Measurements from ENCODE around the gene DGUOK. TPM values are rescaled to one million over a fixed set of nuclear protein-coding genes. Genes with fewer than 3 reads are reported as not detected.
A peak's percentile ranks its signal among the peaks of the same experiment; 100 is the strongest.
"Not testable (repeated sequence)": the region's sequence is repeated elsewhere in the genome, so short reads cannot be mapped to it uniquely, and the experiment has no call there.

Gene DGUOK
- total RNA-seq, 1 donor from 2014 or later, result 98.0 TPM

DNA sequence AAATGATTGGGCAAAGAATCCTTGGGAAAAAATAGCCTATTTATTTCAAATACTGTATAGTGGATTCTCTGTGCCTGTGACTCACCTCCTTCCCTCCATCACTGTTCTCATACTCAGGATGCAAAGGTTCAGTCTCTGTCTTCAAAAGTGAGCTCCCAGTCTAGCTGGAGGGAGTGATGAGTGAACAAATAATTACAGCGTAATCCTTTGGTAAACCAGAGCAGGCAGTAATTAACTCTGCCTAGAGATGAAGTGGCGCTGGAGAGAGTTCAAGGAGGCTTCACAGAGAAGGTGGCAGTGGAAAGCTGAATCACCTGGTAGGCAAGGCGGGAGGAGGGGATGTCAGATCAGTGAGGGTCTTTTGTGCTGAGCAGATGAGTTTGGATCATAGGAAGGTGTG is 6.5 kb downstream of the DGUOK start:
- no peak for DNase-seq (ENCODE audit: low spot score)
- H3K4me1 Mint-ChIP-seq (ENCODE audit: low read depth), result peaks cover 70% of the 10 kb centered on the region
- intact Hi-C loops (cut with micrococcal nuclease), result no loop called here
- no peak overlapping the region for H3K4me3 Mint-ChIP-seq
- peak overlapping the region; percentile 61 for H3K27ac Mint-ChIP-seq
- H3K27me3 Mint-ChIP-seq (ENCODE audit: insufficient read depth), result no peaks in the 10 kb centered on the region
- peaks cover 48% of the 10 kb centered on the region for H3K36me3 Mint-ChIP-seq (ENCODE audit: low read depth)
- no peaks in the 10 kb centered on the region for H3K9me3 Mint-ChIP-seq

DNA sequence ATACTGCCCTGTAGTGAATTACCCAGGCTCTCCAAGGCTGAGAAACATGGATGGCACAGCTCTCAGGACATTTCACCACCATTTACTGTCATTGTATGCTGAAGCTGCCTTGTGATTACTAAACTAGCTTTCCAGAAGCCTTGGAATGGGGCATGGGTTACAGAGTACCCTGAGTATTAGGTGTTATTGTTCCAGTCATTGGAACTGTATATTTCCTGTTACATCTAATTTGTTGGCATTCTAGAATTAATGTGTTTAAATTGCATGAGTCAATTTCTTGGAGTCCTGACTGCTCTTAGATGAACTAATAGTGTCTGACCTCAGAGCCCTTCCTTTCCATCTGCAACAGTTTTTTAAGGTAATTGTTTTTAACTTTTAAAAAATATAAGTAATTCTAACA is 9.0 kb downstream of the DGUOK start:
- H3K4me3 Mint-ChIP-seq, result no peak overlapping the region
- H3K36me3 Mint-ChIP-seq (ENCODE audit: low read depth), result peaks cover 46% of the 10 kb centered on the region
- DNase-seq (ENCODE audit: low spot score), result no peak
- H3K9me3 Mint-ChIP-seq, result no peaks in the 10 kb centered on the region
- peaks cover 72% of the 10 kb centered on the region for H3K4me1 Mint-ChIP-seq (ENCODE audit: low read depth)
- H3K27ac Mint-ChIP-seq, result no peak overlapping the region
- intact Hi-C loops (cut with micrococcal nuclease), result no loop called here
- H3K27me3 Mint-ChIP-seq (ENCODE audit: insufficient read depth), result no peaks in the 10 kb centered on the region

DNA sequence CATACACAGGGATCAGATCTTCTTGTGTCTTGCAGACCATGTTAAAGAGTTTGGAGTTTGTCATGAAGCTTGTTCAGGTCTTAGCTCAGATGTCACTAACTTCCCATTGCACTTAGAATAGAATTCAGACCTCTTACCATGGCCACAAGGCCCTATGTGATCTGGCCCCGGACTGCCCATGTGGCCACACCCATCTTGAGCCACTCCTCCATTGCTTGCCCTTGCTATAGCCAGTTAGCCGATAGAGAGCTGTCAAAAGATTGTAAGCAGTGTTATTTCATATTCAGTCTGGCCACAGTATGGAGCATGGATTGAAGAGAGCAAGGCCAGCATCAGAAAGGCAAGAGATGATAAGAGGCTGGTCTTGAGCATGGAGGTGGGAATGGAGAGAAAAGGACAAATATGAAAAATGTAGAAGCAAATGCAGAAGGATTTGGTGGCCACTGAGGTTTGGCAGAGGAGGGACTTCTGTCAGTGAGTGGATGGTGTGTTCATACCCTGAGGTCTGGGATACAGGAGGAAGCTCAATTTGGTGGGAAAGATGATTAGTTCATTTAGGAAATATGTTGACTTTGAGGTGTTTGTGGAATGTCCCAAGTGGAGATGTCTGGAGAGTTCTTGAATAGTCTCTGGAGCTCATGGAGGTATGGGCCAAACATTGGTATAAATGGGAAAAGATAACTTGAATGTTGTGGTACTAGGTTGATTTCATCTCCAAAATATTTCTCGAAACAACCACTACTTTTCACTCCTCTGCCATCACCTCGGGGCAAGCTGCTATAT is 10.6 kb downstream of the DGUOK start:
- intact Hi-C loops (cut with micrococcal nuclease), result no loop called here
- Mint-ChIP-seq H3K27ac (no peak overlapping the region), H3K4me3 (no peak overlapping the region), H3K4me1 (ENCODE audit: low read depth) (peaks cover 69% of the 10 kb centered on the region), H3K36me3 (ENCODE audit: low read depth) (peaks cover 49% of the 10 kb centered on the region), H3K27me3 (ENCODE audit: insufficient read depth) (no peaks in the 10 kb centered on the region), H3K9me3 (no peaks in the 10 kb centered on the region)
- DNase-seq (ENCODE audit: low spot score), result no peak

DNA sequence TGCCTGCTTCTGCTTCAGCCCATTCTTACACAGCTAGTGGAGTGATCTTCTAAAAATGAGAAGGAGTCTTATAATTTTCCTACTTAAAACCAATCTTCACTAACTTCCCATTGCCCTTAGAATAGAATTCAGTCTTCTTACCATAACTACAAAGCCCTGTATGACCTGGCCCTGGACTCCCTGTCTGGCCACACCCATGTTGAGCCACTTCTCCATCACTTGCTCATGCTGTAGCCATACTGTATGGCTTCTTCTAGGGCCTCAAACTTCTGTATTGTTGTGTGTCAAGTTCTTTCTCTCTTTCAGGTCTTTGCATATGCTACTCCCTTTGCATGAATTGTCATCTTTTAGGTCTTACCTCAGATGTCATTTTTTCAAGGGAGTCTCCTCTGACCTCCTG is 11.2 kb downstream of the DGUOK start:
- Mint-ChIP-seq H3K36me3 (ENCODE audit: low read depth) (peaks cover 53% of the 10 kb centered on the region), H3K4me3 (no peak overlapping the region), H3K9me3 (no peaks in the 10 kb centered on the region), H3K4me1 (ENCODE audit: low read depth) (peaks cover 69% of the 10 kb centered on the region), H3K27ac (no peak overlapping the region), H3K27me3 (ENCODE audit: insufficient read depth) (no peaks in the 10 kb centered on the region)
- intact Hi-C loops (cut with micrococcal nuclease), result loop anchor here (2.0 kb wide), 1 partner anchor 27 kb away; no protein-coding TSS in a partner anchor
- no peak for DNase-seq (ENCODE audit: low spot score)

DNA sequence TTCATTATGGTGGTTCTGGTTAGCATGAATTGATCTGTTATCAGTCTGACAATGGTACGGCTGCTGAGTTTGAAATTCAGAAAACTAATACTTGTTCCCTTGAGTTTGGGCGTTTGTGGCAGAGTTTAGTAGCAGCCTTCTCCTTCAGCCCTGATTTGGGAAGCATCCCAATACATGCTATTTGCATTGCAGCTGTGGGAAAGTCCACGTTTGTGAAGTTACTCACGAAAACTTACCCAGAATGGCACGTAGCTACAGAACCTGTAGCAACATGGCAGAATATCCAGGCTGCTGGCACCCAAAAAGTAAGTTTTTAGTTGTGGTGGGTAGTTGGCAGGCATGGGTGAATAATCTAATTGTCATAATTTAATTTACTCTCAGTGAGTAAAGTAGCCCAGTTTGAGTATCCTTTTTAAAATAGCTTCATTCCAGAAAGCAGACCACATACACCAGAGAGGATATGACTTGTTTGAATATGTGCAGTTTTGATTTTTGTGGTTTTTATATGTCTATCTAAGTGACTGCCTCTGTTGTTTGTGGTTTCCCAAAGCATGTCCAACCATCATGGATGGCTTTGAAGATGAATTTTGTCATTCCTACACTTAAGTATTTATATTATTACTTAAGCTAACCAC is 12.2 kb downstream of the DGUOK start:
- Mint-ChIP-seq H3K27ac (no peak overlapping the region), H3K9me3 (no peaks in the 10 kb centered on the region), H3K27me3 (ENCODE audit: insufficient read depth) (no peaks in the 10 kb centered on the region), H3K4me3 (no peak overlapping the region), H3K4me1 (ENCODE audit: low read depth) (peaks cover 63% of the 10 kb centered on the region), H3K36me3 (ENCODE audit: low read depth) (peaks cover 53% of the 10 kb centered on the region)
- intact Hi-C loops (cut with micrococcal nuclease), result loop anchor here (2.0 kb wide), 1 partner anchor 26 kb away; no protein-coding TSS in a partner anchor
- no peak for DNase-seq (ENCODE audit: low spot score)

DNA sequence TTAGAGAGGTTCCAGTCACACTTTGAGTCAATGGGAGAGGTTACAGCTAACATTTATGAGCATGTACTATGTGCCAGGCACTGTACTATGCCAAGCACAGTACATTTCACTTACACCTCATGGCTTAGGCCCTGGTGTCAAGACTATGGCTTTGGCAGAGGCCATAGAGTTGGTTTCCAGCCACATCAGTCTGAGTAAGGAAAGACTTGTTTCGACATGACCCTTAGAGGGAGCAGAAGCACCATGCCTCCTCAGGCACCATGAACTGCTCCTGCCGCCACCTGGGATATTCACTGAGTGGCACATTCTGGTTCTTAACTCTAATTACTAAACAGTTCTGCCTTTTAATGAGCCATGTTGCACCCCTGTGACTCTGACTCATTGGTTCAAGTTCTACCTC is 12.7 kb downstream of the DGUOK start:
- H3K27ac Mint-ChIP-seq, result no peak overlapping the region

DNA sequence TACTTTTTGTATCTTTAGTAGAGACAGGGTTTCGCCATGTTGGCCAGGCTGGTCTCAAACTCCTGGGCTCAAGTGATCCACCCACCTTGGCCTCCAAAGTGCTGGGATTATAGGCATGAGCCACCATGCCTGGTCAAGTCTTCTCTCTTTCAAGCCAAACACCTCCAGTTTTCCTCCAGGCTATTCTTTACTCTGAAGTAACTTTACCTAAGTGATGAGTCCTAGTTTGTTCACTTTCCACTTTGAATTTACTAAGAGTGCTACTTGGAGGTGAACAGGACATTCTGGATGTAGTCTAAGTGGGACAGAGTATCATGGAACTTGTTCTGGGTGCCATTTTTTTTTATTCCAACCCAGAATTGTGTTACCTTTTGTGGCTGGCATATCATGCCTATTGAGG is 13.4 kb downstream of the DGUOK start:
- H3K27ac Mint-ChIP-seq; H3K4me3 Mint-ChIP-seq; intact Hi-C loops (cut with micrococcal nuclease); H3K27me3 Mint-ChIP-seq (ENCODE audit: insufficient read depth); DNase-seq (ENCODE audit: low spot score); H3K9me3 Mint-ChIP-seq: not testable (repeated sequence)
- Mint-ChIP-seq H3K4me1 (ENCODE audit: low read depth) (peaks cover 74% of the 10 kb centered on the region), H3K36me3 (ENCODE audit: low read depth) (peaks cover 59% of the 10 kb centered on the region)

More for the DNA sequence above, 12.7 kb downstream of the DGUOK start:
- peaks cover 54% of the 10 kb centered on the region for H3K36me3 Mint-ChIP-seq (ENCODE audit: low read depth)
- H3K4me3 Mint-ChIP-seq, result no peak overlapping the region
- no peaks in the 10 kb centered on the region for H3K27me3 Mint-ChIP-seq (ENCODE audit: insufficient read depth)
- peaks cover 68% of the 10 kb centered on the region for H3K4me1 Mint-ChIP-seq (ENCODE audit: low read depth)
- intact Hi-C loops (cut with micrococcal nuclease), result loop anchor here (2.0 kb wide), 1 partner anchor 25 kb away; no protein-coding TSS in a partner anchor
- no peak for DNase-seq (ENCODE audit: low spot score)
- H3K9me3 Mint-ChIP-seq, result no peaks in the 10 kb centered on the region

DNA sequence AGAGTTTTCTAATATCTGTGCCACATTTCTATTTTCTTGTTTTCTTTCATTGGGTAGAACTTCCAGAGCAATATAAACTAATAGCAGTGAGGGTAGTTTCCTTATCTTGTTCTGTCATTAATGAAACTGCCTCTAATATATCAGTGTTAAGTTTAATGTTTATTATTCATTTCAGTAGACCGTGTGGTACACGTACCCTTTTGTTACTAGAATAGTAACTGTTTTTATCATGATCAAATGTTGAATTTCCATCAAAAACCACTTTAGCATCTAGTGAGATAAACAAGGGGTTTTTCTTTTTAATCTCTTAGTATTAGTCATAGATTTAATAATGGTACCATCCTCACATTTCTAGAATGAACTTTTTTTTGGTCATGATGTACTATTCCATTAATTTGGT is 16.0 kb downstream of the DGUOK start:
- no peaks in the 10 kb centered on the region for H3K27me3 Mint-ChIP-seq (ENCODE audit: insufficient read depth)
- no peak overlapping the region for H3K4me3 Mint-ChIP-seq
- H3K4me1 Mint-ChIP-seq (ENCODE audit: low read depth), result peaks cover 73% of the 10 kb centered on the region
- no peaks in the 10 kb centered on the region for H3K9me3 Mint-ChIP-seq
- no peak for DNase-seq (ENCODE audit: low spot score)
- intact Hi-C loops (cut with micrococcal nuclease), result no loop called here
- no peak overlapping the region for H3K27ac Mint-ChIP-seq
- peaks cover 53% of the 10 kb centered on the region for H3K36me3 Mint-ChIP-seq (ENCODE audit: low read depth)

DNA sequence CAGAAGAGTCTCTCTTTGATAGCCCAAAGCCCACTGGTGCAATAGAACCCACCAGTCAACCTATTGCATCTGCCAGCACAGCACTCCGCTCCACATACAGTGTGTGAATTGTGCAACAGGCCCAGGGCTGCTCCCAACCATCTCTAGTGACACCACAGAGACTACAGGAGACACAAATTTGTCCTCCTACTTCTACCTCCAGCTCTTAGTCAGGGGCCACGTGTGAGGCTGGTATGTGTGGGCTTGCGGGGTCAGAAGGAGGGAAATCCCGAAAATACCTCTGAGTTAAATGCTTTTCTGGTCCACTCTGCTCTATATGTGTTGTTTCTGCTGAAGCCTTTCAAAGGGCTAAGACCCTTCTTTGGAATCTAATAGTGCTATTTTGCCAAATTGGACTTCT is 18.0 kb downstream of the DGUOK start:
- H3K27ac Mint-ChIP-seq, result peak overlapping the region; percentile 25
- peak overlapping the region; percentile 2 for H3K4me3 Mint-ChIP-seq
- intact Hi-C loops (cut with micrococcal nuclease), result loop anchor here (1.0 to 5.0 kb wide), 3 partner anchors 18 to 628 kb away; partner anchors contain the start of gene DGUOK
- H3K27me3 Mint-ChIP-seq (ENCODE audit: insufficient read depth), result no peaks in the 10 kb centered on the region
- no peaks in the 10 kb centered on the region for H3K9me3 Mint-ChIP-seq
- DNase-seq (ENCODE audit: low spot score), result no peak
- peaks cover 73% of the 10 kb centered on the region for H3K4me1 Mint-ChIP-seq (ENCODE audit: low read depth)
- H3K36me3 Mint-ChIP-seq (ENCODE audit: low read depth), result peaks cover 54% of the 10 kb centered on the region

DNA sequence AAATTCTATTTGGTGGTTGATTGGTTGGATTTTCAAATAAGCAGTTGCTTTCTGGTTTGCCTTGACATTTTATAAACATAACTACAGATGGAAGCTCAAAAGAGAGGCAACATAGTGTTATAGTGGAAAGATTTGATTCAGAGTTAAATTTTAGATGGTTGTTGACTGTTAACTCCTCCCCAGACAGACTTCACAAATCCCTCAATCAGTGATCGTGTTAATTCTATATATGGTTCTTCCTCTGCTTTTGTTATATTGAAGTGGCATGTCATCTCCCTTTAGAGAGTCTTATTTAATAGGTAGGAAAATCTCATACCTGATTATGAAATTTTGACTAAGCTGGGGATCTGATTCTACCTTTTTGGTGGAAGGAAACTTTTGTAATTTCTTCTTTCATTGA is 19.5 kb downstream of the DGUOK start:
- H3K27me3 Mint-ChIP-seq (ENCODE audit: insufficient read depth), result no peaks in the 10 kb centered on the region
- peak overlapping the region; percentile 61 for H3K27ac Mint-ChIP-seq
- no peak overlapping the region for H3K4me3 Mint-ChIP-seq
- intact Hi-C loops (cut with micrococcal nuclease), result loop anchor here (5.0 kb wide), 1 partner anchor 626 kb away; no protein-coding TSS in a partner anchor
- H3K9me3 Mint-ChIP-seq, result no peaks in the 10 kb centered on the region
- peaks cover 55% of the 10 kb centered on the region for H3K36me3 Mint-ChIP-seq (ENCODE audit: low read depth)
- peaks cover 74% of the 10 kb centered on the region for H3K4me1 Mint-ChIP-seq (ENCODE audit: low read depth)
- DNase-seq (ENCODE audit: low spot score), result no peak

DNA sequence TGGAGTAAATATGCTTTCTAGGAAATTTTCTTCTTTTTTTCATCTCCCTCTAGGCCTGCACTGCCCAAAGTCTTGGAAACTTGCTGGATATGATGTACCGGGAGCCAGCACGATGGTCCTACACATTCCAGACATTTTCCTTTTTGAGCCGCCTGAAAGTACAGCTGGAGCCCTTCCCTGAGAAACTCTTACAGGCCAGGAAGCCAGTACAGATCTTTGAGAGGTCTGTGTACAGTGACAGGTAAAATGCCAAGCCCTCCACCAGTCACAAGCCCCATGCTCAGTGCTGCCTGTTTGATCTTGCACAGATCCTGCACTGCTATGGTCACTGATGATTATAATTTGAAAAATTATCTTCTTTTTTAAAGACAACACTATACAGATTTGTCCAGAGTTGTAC is 20.0 kb downstream of the DGUOK start:
- Mint-ChIP-seq H3K27ac (no peak overlapping the region), H3K9me3 (no peaks in the 10 kb centered on the region), H3K4me1 (ENCODE audit: low read depth) (peaks cover 74% of the 10 kb centered on the region), H3K4me3 (no peak overlapping the region), H3K36me3 (ENCODE audit: low read depth) (peaks cover 57% of the 10 kb centered on the region), H3K27me3 (ENCODE audit: insufficient read depth) (no peaks in the 10 kb centered on the region)
- intact Hi-C loops (cut with micrococcal nuclease), result loop anchor here (5.0 kb wide), 1 partner anchor 626 kb away; no protein-coding TSS in a partner anchor
- no peak for DNase-seq (ENCODE audit: low spot score)

DNA sequence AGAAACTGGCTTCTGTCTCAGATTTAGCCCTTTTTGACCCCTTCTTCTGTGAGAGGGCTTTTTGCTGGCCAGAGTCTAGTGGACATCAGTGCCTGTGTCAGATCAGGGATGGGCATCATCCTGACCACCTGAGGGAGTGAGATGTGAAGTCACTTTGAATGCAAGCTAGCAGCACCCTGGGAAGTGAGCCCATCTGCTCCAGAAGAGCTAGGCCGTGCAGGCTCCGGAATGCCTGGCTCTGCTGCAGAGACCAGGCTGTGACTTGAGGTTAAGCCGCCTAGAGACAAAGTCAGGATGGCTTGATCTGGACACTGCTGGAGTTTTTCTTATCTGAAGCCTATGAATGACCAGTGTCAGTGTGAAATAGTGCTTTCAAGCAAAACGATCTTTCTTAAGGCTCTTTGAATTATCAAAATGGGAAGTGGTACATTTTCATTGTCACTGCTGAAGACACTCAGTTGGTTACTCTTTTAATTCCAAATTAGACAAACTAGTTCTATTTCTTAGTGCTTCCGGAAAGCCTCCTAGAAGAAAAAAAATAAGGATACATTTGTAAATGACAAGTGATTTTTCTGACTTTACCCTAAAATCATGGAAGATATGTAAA is 20.8 kb downstream of the DGUOK start:
- Mint-ChIP-seq H3K27me3 (ENCODE audit: insufficient read depth) (no peaks in the 10 kb centered on the region), H3K9me3 (no peaks in the 10 kb centered on the region), H3K36me3 (ENCODE audit: low read depth) (peaks cover 64% of the 10 kb centered on the region), H3K27ac (no peak overlapping the region), H3K4me3 (no peak overlapping the region), H3K4me1 (ENCODE audit: low read depth) (peaks cover 78% of the 10 kb centered on the region)
- intact Hi-C loops (cut with micrococcal nuclease), result loop anchor here (5.0 kb wide), 1 partner anchor 625 kb away; no protein-coding TSS in a partner anchor
- no peak for DNase-seq (ENCODE audit: low spot score)

DNA sequence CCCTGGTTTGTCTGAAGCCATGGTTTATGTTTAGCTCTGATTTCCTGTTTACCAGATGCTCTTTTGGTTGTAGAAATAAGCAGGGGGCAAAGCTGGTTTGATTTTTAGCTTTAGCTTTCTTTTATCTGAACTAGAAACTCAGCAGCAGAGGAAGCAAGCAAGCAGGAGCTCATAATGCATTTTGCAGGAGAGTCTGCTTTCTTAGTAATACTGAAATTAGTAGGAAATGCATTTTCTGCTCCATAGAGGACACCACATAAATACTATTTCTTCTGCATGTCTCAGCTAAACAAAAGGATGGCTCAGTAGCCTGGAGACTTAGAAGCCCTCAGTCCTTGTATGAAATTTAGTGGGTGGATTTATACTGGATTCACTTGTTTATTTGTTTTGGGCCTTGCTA is 23.1 kb downstream of the DGUOK start:
- Mint-ChIP-seq H3K36me3 (ENCODE audit: low read depth) (peaks cover 60% of the 10 kb centered on the region), H3K27ac (no peak overlapping the region), H3K27me3 (ENCODE audit: insufficient read depth) (no peaks in the 10 kb centered on the region), H3K9me3 (no peaks in the 10 kb centered on the region), H3K4me3 (no peak overlapping the region), H3K4me1 (ENCODE audit: low read depth) (peaks cover 72% of the 10 kb centered on the region)
- DNase-seq (ENCODE audit: low spot score), result no peak
- intact Hi-C loops (cut with micrococcal nuclease), result loop anchor here (5.0 kb wide), 1 partner anchor 622 kb away; no protein-coding TSS in a partner anchor
